RWPE2 (cell line): ENCODE data around the gene OSGIN1.

Source experiments
- ATAC-seq: fragments of 200-7000 bp; cut with Tn5 transposase; 3 replicates; pipeline ENCODE4 v1.9.1; 2021; ENCODE audit warnings: low read depth
- DNase-seq: peaks from one replicate; pipeline ENCODE4 v3.0.0-alpha.2; 2020; ENCODE audit warnings: low spot score
- H3K27ac ChIP-seq: fragments of 450-650 bp; 2 replicates; pipeline ENCODE4 v1.5.1; 2017; ENCODE audit warnings: mild to moderate bottlenecking; ENCODE audit not compliant: poor library complexity, severe bottlenecking
- H3K27me3 ChIP-seq: fragments of 250-450 bp; sonication (Bioruptor Pico); 2 replicates; pipeline ENCODE4 v1.5.1; 2021; ENCODE audit warnings: mild to moderate bottlenecking, moderate library complexity; ENCODE audit not compliant: insufficient read depth, poor library complexity, severe bottlenecking
- H3K36me3 ChIP-seq: fragments of 250-450 bp; sonication (Bioruptor Pico); 2 replicates; pipeline ENCODE4 v1.5.1; 2020; ENCODE audit warnings: low read depth, mild to moderate bottlenecking, moderate library complexity
- H3K4me1 ChIP-seq: fragments of 250-450 bp; sonication (Bioruptor Pico); 2 replicates; pipeline ENCODE4 v1.5.1; 2021; ENCODE audit warnings: mild to moderate bottlenecking, moderate library complexity; ENCODE audit not compliant: insufficient read depth, poor library complexity, severe bottlenecking
- H3K4me3 ChIP-seq: fragments of 250-450 bp; sonication (Bioruptor Pico); 2 replicates; pipeline ENCODE4 v1.5.1; 2021; ENCODE audit warnings: mild to moderate bottlenecking, moderate library complexity; ENCODE audit not compliant: severe bottlenecking
- H3K9me3 ChIP-seq: fragments of 250-450 bp; sonication (Bioruptor Pico); 2 replicates; pipeline ENCODE4 v1.5.1; 2021; ENCODE audit warnings: mild to moderate bottlenecking, moderate library complexity; ENCODE audit not compliant: severe bottlenecking
- CTCF ChIP-seq: fragments of 450-650 bp; IDR thresholded peaks from one replicate; pipeline ENCODE4 v1.5.1; 2017; ENCODE audit warnings: mild to moderate bottlenecking, moderate library complexity; ENCODE audit not compliant: poor library complexity, severe bottlenecking

The OSGIN1 gene

GRCh38 chr16:83956336-83957289 is 3.6 kb downstream of the OSGIN1 start:
- DNase-seq = no peak
- H3K27me3 ChIP-seq = no peaks in the 10 kb centered on the region
- peaks cover 12% of the 10 kb centered on the region for H3K36me3 ChIP-seq
- peak; percentile 88 for TF ChIP-seq CTCF
- H3K4me3 ChIP-seq = no peak overlapping the region
- ATAC-seq = peak; percentile 22; the same call in 1 of the 3 replicates
- H3K9me3 ChIP-seq = no peaks in the 10 kb centered on the region
- H3K4me1 ChIP-seq = peaks cover 10% of the 10 kb centered on the region
- no peak overlapping the region for H3K27ac ChIP-seq

- peaks cover 10% of the 10 kb centered on the region for H3K4me1 ChIP-seq
- no peak for TF ChIP-seq CTCF
- ATAC-seq = no peak
- no peak for DNase-seq
- H3K9me3 ChIP-seq = no peaks in the 10 kb centered on the region
- no peak overlapping the region for H3K27ac ChIP-seq
- H3K4me3 ChIP-seq = no peak overlapping the region
- peaks cover 16% of the 10 kb centered on the region for H3K36me3 ChIP-seq
- H3K27me3 ChIP-seq = no peaks in the 10 kb centered on the region
These were observed 4.3 kb downstream of the OSGIN1 start for GRCh38 chr16:83957296-83957855.

GRCh38 chr16:83958137-83958845 is 5.3 kb downstream of the OSGIN1 start:
- no peaks in the 10 kb centered on the region for H3K9me3 ChIP-seq
- no peak for TF ChIP-seq CTCF
- H3K4me3 ChIP-seq = no peak overlapping the region
- no peak for ATAC-seq
- DNase-seq = no peak
- peaks cover 16% of the 10 kb centered on the region for H3K36me3 ChIP-seq
- peaks cover 6% of the 10 kb centered on the region for H3K4me1 ChIP-seq
- no peaks in the 10 kb centered on the region for H3K27me3 ChIP-seq
- H3K27ac ChIP-seq = no peak overlapping the region

- H3K4me1 ChIP-seq = peaks cover 6% of the 10 kb centered on the region
These were observed 6.0 kb downstream of the OSGIN1 start for GRCh38 chr16:83958846-83959565.

More at GRCh38 chr16:83958846-83959565, 6.0 kb downstream of the OSGIN1 start:
- no peak for ATAC-seq
- no peaks in the 10 kb centered on the region for H3K9me3 ChIP-seq
- no peak overlapping the region for H3K4me3 ChIP-seq
- peaks cover 16% of the 10 kb centered on the region for H3K36me3 ChIP-seq
- no peak for TF ChIP-seq CTCF
- no peaks in the 10 kb centered on the region for H3K27me3 ChIP-seq
- no peak overlapping the region for H3K27ac ChIP-seq
- DNase-seq = no peak
